GM21619 (cell line): Measurements from ENCODE around the gene SHISAL1.
"Not testable (repeated sequence)": the region's sequence is repeated elsewhere in the genome, so short reads cannot be mapped to it uniquely, and the experiment has no call there.

Source experiments
- ATAC-seq: cut with Tn5 transposase; IDR thresholded peaks from one replicate; pipeline ENCODE4 v1.9.1; 2021; ENCODE audit not compliant: unreplicated experiment

SHISAL1 gene

GRCh38 chr22:44328762-44329161 is 16.0 kb upstream of the SHISAL1 start:
- ATAC-seq = no peak

- ATAC-seq = no peak
These were observed 15.6 kb upstream of the SHISAL1 start for GRCh38 chr22:44328326-44328725.

GRCh38 chr22:44326491-44326885 is 13.7 kb upstream of the SHISAL1 start:
- no peak for ATAC-seq

- ATAC-seq = no peak
These were observed 13.2 kb upstream of the SHISAL1 start for GRCh38 chr22:44325718-44326490.

GRCh38 chr22:44323140-44323790 is 10.5 kb upstream of the SHISAL1 start:
- not testable (repeated sequence) for ATAC-seq

GRCh38 chr22:44319685-44320084 is 6.9 kb upstream of the SHISAL1 start:
- no peak for ATAC-seq

- ATAC-seq = no peak
These were observed 6.0 kb upstream of the SHISAL1 start for GRCh38 chr22:44318751-44319150.

- ATAC-seq = no peak
These were observed 5.3 kb upstream of the SHISAL1 start for GRCh38 chr22:44317886-44318637.

GRCh38 chr22:44317123-44317444 is 4.3 kb upstream of the SHISAL1 start:
- no peak for ATAC-seq

GRCh38 chr22:44316393-44317122 is 3.8 kb upstream of the SHISAL1 start:
- no peak for ATAC-seq

GRCh38 chr22:44314425-44315067 is 1.8 kb upstream of the SHISAL1 start:
- ATAC-seq = no peak

GRCh38 chr22:44313385-44314006 is 745 bp upstream of the SHISAL1 start:
- no peak for ATAC-seq

- no peak for ATAC-seq
These were observed 938 bp downstream of the SHISAL1 start for GRCh38 chr22:44311855-44312170.

- no peak for ATAC-seq
These were observed 1.5 kb downstream of the SHISAL1 start for GRCh38 chr22:44311104-44311854.

GRCh38 chr22:44309647-44310046 is 3.1 kb downstream of the SHISAL1 start:
- no peak for ATAC-seq

GRCh38 chr22:44309137-44309536 is 3.6 kb downstream of the SHISAL1 start:
- ATAC-seq = no peak

GRCh38 chr22:44307509-44308169 is 5.1 kb downstream of the SHISAL1 start:
- ATAC-seq = no peak

- no peak for ATAC-seq
These were observed 6.9 kb downstream of the SHISAL1 start for GRCh38 chr22:44305888-44306287.

- no peak for ATAC-seq
These were observed 7.3 kb downstream of the SHISAL1 start for GRCh38 chr22:44305455-44305854.
